OCI-LY3 (cell line): Measurements from ENCODE around the gene LTBP1.

Source experiments
- H2AFZ ChIP-seq: fragments of 200-600, 300-600 bp; shearing (Covaris generic); 2 replicates; pipeline ENCODE4 v1.6.0; 2014; ENCODE audit warnings: antibody characterized with exemption, low read depth, low read length
- H3K27ac ChIP-seq: fragments of 200-600, 300-600 bp; sonication (generic); 2 replicates; pipeline ENCODE4 v1.5.1; 2014; ENCODE audit warnings: mild to moderate bottlenecking, low read length, moderate library complexity, mixed read lengths
- H3K27me3 ChIP-seq: fragments of 200-600, 300-600 bp; sonication (generic); 2 replicates; pipeline ENCODE4 v1.6.1; 2014; ENCODE audit warnings: low read depth, low read length, mixed read lengths
- H3K36me3 ChIP-seq: fragments of 200-600, 300-600 bp; sonication (generic); replicated peaks from 2 replicates; pipeline ENCODE3; 2014; ENCODE audit warnings: low read depth, low read length, mixed read lengths
- H3K4me1 ChIP-seq: fragments of 300-600, 200-600 bp; sonication (generic); 2 replicates; pipeline ENCODE4 v1.6.1; 2014; ENCODE audit warnings: low read length, mixed read lengths
- H3K4me2 ChIP-seq: fragments of 200-600, 300-600 bp; sonication (generic); 2 replicates; pipeline ENCODE4 v1.6.1; 2014; ENCODE audit warnings: low read length, mixed read lengths
- H3K4me3 ChIP-seq: fragments of 300-600, 200-600 bp; sonication (generic); 2 replicates; pipeline ENCODE4 v1.5.1; 2014; ENCODE audit warnings: antibody characterized with exemption, mild to moderate bottlenecking, low read length, moderate library complexity
- H3K79me2 ChIP-seq: fragments of 300-600, 200-600 bp; shearing (Covaris generic); 2 replicates; pipeline ENCODE4 v1.6.1; 2014; ENCODE audit warnings: mild to moderate bottlenecking, low read length, mixed read lengths
- H3K9ac ChIP-seq: fragments of 300-600, 200-600 bp; shearing (Covaris generic); 2 replicates; pipeline ENCODE4 v1.6.0; 2014; ENCODE audit warnings: mild to moderate bottlenecking, low read length, moderate library complexity
- H3K9me3 ChIP-seq: fragments of 200-600, 300-600 bp; shearing (Covaris generic); 2 replicates; pipeline ENCODE4 v1.6.1; 2014; ENCODE audit warnings: low read length, mixed read lengths; ENCODE audit not compliant: insufficient read depth
- H4K20me1 ChIP-seq: fragments of 200-600, 300-600 bp; sonication (generic); 2 replicates; pipeline ENCODE4 v1.6.1; 2016; ENCODE audit warnings: low read length, mixed read lengths; ENCODE audit not compliant: insufficient read depth
- CTCF ChIP-seq: fragments of 200-600, 300-600 bp; sonication (generic); IDR thresholded peaks from 2 replicates; pipeline ENCODE4 v1.5.1; 2014; ENCODE audit warnings: antibody characterized with exemption, low read length, low read depth
- EZH2phosphoT487 ChIP-seq: fragments of 200-600 bp; shearing (Covaris generic); IDR thresholded peaks from 2 replicates; pipeline ENCODE4 v1.6.1; 2018; ENCODE audit warnings: antibody characterized with exemption, mixed run types, low read depth

Gene LTBP1

GRCh38 chr2:33292981-33293595 is 346.3 kb downstream of the LTBP1 start:
- H3K9me3 ChIP-seq, result no peaks in the 10 kb centered on the region
- no peak overlapping the region for H3K4me2 ChIP-seq
- no peak overlapping the region for H3K9ac ChIP-seq
- H3K36me3 ChIP-seq, result no peaks in the 10 kb centered on the region
- no peaks in the 10 kb centered on the region for H3K79me2 ChIP-seq
- no peaks in the 10 kb centered on the region for H3K27me3 ChIP-seq
- H3K27ac ChIP-seq, result no peak overlapping the region
- H2AFZ ChIP-seq, result no peak overlapping the region
- H4K20me1 ChIP-seq, result no peaks in the 10 kb centered on the region
- H3K4me1 ChIP-seq, result peaks cover 26% of the 10 kb centered on the region
- TF ChIP-seq CTCF, result no peak
- TF ChIP-seq EZH2phosphoT487, result no peak
- H3K4me3 ChIP-seq, result no peak overlapping the region

- Histone ChIP-seq H4K20me1 (no peaks in the 10 kb centered on the region), H3K4me3 (no peak overlapping the region), H3K4me2 (no peak overlapping the region), H2AFZ (no peak overlapping the region), H3K36me3 (no peaks in the 10 kb centered on the region), H3K4me1 (0 out of 2 replicates have a peak, but pooled peaks cover 3% of the 10 kb centered on the region), H3K9ac (no peak overlapping the region), H3K9me3 (no peaks in the 10 kb centered on the region), H3K27ac (no peak overlapping the region), H3K79me2 (no peaks in the 10 kb centered on the region), H3K27me3 (no peaks in the 10 kb centered on the region)
- TF ChIP-seq EZH2phosphoT487, result no peak
- TF ChIP-seq CTCF, result no peak
Observed at GRCh38 chr2:33298233-33298632, 351.5 kb downstream of the LTBP1 start.

GRCh38 chr2:33301355-33301754 is 354.6 kb downstream of the LTBP1 start:
- no peaks in the 10 kb centered on the region for H3K36me3 ChIP-seq
- TF ChIP-seq EZH2phosphoT487, result no peak
- no peak for TF ChIP-seq CTCF

GRCh38 chr2:33302348-33302747 is 355.6 kb downstream of the LTBP1 start:
- H3K9ac ChIP-seq, result no peak overlapping the region
- 0 out of 2 replicates have a peak, but pooled peaks cover 3% of the 10 kb centered on the region for H3K4me1 ChIP-seq
- no peak overlapping the region for H3K4me2 ChIP-seq
- H4K20me1 ChIP-seq, result no peaks in the 10 kb centered on the region
- no peak for TF ChIP-seq CTCF
- TF ChIP-seq EZH2phosphoT487, result no peak
- no peaks in the 10 kb centered on the region for H3K9me3 ChIP-seq
- H3K27me3 ChIP-seq, result no peaks in the 10 kb centered on the region
- no peak overlapping the region for H3K4me3 ChIP-seq
- H3K79me2 ChIP-seq, result no peaks in the 10 kb centered on the region
- no peak overlapping the region for H3K27ac ChIP-seq
- no peak overlapping the region for H2AFZ ChIP-seq
- H3K36me3 ChIP-seq, result no peaks in the 10 kb centered on the region

More at GRCh38 chr2:33301355-33301754, 354.6 kb downstream of the LTBP1 start:
- Histone ChIP-seq H3K4me1 (0 out of 2 replicates have a peak, but pooled peaks cover 3% of the 10 kb centered on the region), H3K79me2 (no peaks in the 10 kb centered on the region), H3K4me3 (no peak overlapping the region), H2AFZ (no peak overlapping the region), H3K9ac (no peak overlapping the region), H3K9me3 (no peaks in the 10 kb centered on the region), H4K20me1 (no peaks in the 10 kb centered on the region), H3K27ac (no peak overlapping the region), H3K4me2 (no peak overlapping the region), H3K27me3 (no peaks in the 10 kb centered on the region)
